Parathyroid adenoma (tissue), 2 donors: ENCODE data around the gene SERPINB6.

Source experiments
- H2AFZ ChIP-seq: fragments of 300-600 bp; sonication (generic); one replicate; pipeline ENCODE4 v1.7.0; 2017; ENCODE audit warnings: antibody characterized with exemption, mild to moderate bottlenecking
- H3K27ac ChIP-seq: fragments of 300-600 bp; sonication (generic); one replicate; pipeline ENCODE4 v1.7.0; 2017
- H3K27me3 ChIP-seq: fragments of 300-600 bp; sonication (generic); one replicate; pipeline ENCODE4 v1.7.0; 2017; ENCODE audit warnings: low read length; ENCODE audit not compliant: control insufficient read depth, insufficient read depth
- H3K36me3 ChIP-seq: fragments of 300-600 bp; sonication (generic); one replicate; pipeline ENCODE4 v1.7.0; 2017; ENCODE audit warnings: low read length; ENCODE audit not compliant: control insufficient read depth, insufficient read depth
- H3K4me1 ChIP-seq: fragments of 300-600 bp; sonication (generic); one replicate; pipeline ENCODE4 v1.7.0; 2017; ENCODE audit warnings: control low read depth
- H3K4me2 ChIP-seq: fragments of 300-600 bp; sonication (generic); one replicate; pipeline ENCODE4 v1.7.0; 2017; ENCODE audit warnings: low read length
- H3K4me3 ChIP-seq: fragments of 300-600 bp; sonication (generic); one replicate; pipeline ENCODE4 v1.7.0; 2017; ENCODE audit warnings: low read depth, low read length
- H3K79me2 ChIP-seq: fragments of 300-600 bp; sonication (generic); one replicate; pipeline ENCODE4 v1.7.0; 2017; ENCODE audit warnings: control low read depth
- H3K9ac ChIP-seq: fragments of 300-600 bp; sonication (generic); one replicate; pipeline ENCODE4 v1.7.0; 2017; ENCODE audit warnings: mild to moderate bottlenecking
- H3K9me3 ChIP-seq: fragments of 300-600 bp; sonication (generic); one replicate; pipeline ENCODE4 v1.7.0; 2017; ENCODE audit warnings: low read length; ENCODE audit not compliant: control insufficient read depth
- TF ChIP-seq, protein P1 (sequence below): fragments of 300-600 bp; sonication (generic); IDR thresholded peaks from one replicate; pipeline ENCODE4 v1.7.0; 2017; ENCODE audit warnings: antibody characterized with exemption, mild to moderate bottlenecking
- donor health status: primary hyperparathyroidism.

SERPINB6 gene

DNA sequence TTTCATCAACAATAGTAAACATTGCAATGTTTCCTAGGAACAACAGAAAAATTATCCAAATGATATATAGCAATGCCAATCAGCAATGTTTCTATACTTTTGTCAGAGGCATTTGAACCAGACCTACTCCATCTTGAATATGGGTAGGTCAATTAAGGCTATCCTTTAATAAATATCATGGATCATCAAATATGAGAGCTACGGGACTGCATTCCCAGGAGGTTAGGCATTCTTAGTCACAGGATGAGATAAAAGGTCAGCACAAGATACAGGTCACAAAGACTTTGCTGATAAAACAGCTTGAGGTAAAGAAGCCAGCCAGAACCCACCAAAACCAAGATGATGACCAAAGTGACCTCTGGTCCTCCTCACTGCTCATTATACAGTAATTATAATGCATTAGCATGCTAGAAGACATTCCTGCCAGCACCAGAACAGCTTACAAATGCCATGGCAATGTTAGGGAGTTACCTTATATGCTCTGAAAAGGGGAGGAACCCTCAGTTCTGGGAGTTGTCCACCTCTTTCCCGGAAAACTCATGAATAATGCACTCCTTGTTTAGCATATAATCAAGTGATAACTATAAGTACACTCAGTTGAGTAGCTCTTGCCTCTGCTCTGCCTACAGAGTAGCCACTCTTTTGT lies 8.6 kb upstream of the SERPINB6 start:
- Histone ChIP-seq H3K9ac (no peak overlapping the region), H3K79me2 (peaks cover 2% of the 10 kb centered on the region), H2AFZ (peak overlapping the region; percentile 47), H3K27ac (peak overlapping the region; percentile 52), H3K4me2 (peak overlapping the region; percentile 15), H3K9me3 (no peaks in the 10 kb centered on the region), H3K4me1 (peaks cover 43% of the 10 kb centered on the region), H3K27me3 (no peaks in the 10 kb centered on the region), H3K4me3 (no peak overlapping the region), H3K36me3 (no peaks in the 10 kb centered on the region)
- TF ChIP-seq, protein P1, sequence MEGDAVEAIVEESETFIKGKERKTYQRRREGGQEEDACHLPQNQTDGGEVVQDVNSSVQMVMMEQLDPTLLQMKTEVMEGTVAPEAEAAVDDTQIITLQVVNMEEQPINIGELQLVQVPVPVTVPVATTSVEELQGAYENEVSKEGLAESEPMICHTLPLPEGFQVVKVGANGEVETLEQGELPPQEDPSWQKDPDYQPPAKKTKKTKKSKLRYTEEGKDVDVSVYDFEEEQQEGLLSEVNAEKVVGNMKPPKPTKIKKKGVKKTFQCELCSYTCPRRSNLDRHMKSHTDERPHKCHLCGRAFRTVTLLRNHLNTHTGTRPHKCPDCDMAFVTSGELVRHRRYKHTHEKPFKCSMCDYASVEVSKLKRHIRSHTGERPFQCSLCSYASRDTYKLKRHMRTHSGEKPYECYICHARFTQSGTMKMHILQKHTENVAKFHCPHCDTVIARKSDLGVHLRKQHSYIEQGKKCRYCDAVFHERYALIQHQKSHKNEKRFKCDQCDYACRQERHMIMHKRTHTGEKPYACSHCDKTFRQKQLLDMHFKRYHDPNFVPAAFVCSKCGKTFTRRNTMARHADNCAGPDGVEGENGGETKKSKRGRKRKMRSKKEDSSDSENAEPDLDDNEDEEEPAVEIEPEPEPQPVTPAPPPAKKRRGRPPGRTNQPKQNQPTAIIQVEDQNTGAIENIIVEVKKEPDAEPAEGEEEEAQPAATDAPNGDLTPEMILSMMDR = no peak

DNA sequence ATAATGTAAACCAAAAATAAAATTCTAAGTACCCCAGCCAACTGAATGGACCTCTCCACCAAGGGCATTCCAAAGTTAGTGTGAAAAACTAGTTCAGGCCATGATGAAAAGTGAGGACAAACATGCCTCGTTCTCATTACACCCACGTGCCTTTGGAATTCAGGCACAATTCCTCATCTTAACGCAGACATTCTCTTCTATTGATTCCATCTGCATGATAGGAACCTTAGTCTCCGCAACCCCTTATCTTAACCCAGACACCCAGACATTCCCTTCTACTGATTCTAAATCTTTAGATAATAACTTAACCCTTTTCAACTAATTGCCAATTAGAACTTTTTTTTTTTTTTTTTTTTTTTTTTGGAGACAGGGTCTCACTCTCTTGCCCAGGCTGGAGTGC lies 7.6 kb upstream of the SERPINB6 start:
- Histone ChIP-seq H3K36me3 (no peaks in the 10 kb centered on the region), H3K4me3 (no peak overlapping the region), H3K27ac (peak overlapping the region; percentile 52), H3K9ac (no peak overlapping the region), H2AFZ (peak overlapping the region; percentile 0), H3K9me3 (no peaks in the 10 kb centered on the region), H3K27me3 (no peaks in the 10 kb centered on the region), H3K79me2 (peaks cover 2% of the 10 kb centered on the region), H3K4me1 (peaks cover 43% of the 10 kb centered on the region), H3K4me2 (no peak overlapping the region)
- TF ChIP-seq, protein P1 = no peak

DNA sequence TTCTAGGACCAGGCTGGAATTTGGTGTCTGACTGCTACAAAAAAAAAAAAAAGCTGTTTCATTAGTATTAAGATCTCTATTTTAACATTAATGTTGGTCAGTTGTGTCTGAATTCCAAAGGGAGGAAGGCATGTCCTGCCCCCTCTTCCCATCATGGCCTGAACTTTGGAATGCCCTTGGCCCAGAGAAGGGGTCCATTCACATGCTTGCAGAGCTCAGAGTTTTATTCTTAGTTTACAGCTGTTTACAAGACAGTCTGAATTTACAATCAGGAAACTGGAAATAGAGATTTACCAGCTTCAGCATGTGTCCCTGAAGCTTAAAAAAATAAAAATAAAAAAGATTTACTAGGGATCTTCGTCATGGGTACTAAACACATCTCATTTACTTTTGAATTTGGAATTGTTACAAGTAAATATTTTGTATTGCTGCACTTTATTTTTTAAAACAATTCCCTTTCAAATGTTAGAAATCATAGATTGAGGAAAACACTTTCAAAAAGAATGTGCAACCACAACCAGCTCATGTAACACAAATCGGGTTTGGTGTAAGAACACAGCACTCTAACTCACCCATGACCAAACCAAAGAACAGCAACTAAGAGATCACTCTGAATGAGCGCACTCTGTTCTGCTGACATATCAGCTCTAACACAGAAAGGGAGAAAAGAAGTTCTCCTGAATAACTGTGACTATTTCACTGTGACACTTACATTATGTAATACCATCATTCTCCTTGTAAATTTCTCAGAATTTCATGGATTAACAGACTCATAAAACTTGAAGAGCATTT lies 6.6 kb upstream of the SERPINB6 start:
- H3K9me3 ChIP-seq = no peaks in the 10 kb centered on the region
- H3K4me2 ChIP-seq = peak overlapping the region; percentile 34
- peaks cover 43% of the 10 kb centered on the region for H3K4me1 ChIP-seq
- H3K79me2 ChIP-seq = peaks cover 2% of the 10 kb centered on the region
- H3K27me3 ChIP-seq = no peaks in the 10 kb centered on the region
- peak overlapping the region; percentile 52 for H3K27ac ChIP-seq
- H3K36me3 ChIP-seq = no peaks in the 10 kb centered on the region
- H2AFZ ChIP-seq = peak overlapping the region; percentile 52
- TF ChIP-seq, protein P1 = no peak
- H3K4me3 ChIP-seq = peak overlapping the region; percentile 6
- H3K9ac ChIP-seq = no peak overlapping the region

DNA sequence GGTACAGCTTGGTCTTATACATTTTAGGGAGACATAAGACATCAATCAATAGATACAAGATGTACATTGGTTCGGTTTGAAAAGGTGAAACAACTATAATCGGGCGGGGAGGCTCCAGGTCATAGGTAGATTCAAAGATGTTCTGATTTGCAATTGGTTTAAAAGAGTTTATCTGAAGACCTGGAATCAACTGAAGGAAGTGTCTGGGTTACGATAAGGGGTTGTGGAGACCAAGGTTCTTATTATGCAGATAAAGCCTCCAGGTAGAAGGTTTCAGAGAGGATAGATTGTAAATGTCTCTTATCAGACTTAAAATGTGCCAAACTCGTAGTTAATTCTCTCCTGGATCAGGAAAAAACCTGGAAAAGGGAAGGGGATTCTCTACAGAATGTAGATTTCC lies 5.9 kb upstream of the SERPINB6 start:
- Histone ChIP-seq H3K9ac (no peak overlapping the region), H3K9me3 (no peaks in the 10 kb centered on the region), H2AFZ (peak overlapping the region; percentile 52), H3K27me3 (no peaks in the 10 kb centered on the region), H3K36me3 (no peaks in the 10 kb centered on the region), H3K79me2 (peaks cover 2% of the 10 kb centered on the region), H3K4me1 (peaks cover 40% of the 10 kb centered on the region), H3K4me3 (no peak overlapping the region), H3K4me2 (no peak overlapping the region), H3K27ac (no peak overlapping the region)
- TF ChIP-seq, protein P1 = no peak
